Adipocyte (in vitro differentiated cells): ENCODE results near the gene LRRC3.
A peak's percentile ranks its signal among the peaks of the same experiment; 100 is the strongest.

Source experiments
- DNase-seq: peaks from one replicate; pipeline ENCODE4 v3.0.0-alpha.2; 2015; ENCODE audit warnings: low read depth
- H3K27me3 ChIP-seq: replicated peaks from 2 replicates; pipeline ENCODE4 v1.7.0; 2013; ENCODE audit warnings: mild to moderate bottlenecking, low read length, moderate library complexity; ENCODE audit not compliant: control insufficient read depth, insufficient read depth
- H3K36me3 ChIP-seq: 2 replicates; pipeline ENCODE4 v1.7.0; 2013; ENCODE audit warnings: low read length, mild to moderate bottlenecking, moderate library complexity; ENCODE audit not compliant: control insufficient read depth, insufficient read depth, severe bottlenecking
- H3K4me1 ChIP-seq: 2 replicates; pipeline ENCODE4 v1.7.0; 2013; ENCODE audit warnings: mild to moderate bottlenecking, low read length, moderate library complexity; ENCODE audit not compliant: control insufficient read depth, insufficient read depth
- H3K4me3 ChIP-seq: 2 replicates; pipeline ENCODE4 v1.7.0; 2013; ENCODE audit warnings: mild to moderate bottlenecking, low read length, moderate library complexity
- H3K9ac ChIP-seq: 2 replicates; pipeline ENCODE4 v1.7.0; 2013; ENCODE audit warnings: mild to moderate bottlenecking, low read length, moderate library complexity
- H3K9me3 ChIP-seq: 2 replicates; pipeline ENCODE4 v1.7.0; 2013; ENCODE audit warnings: mild to moderate bottlenecking, low read length, moderate library complexity; ENCODE audit not compliant: control insufficient read depth

Gene LRRC3

DNA sequence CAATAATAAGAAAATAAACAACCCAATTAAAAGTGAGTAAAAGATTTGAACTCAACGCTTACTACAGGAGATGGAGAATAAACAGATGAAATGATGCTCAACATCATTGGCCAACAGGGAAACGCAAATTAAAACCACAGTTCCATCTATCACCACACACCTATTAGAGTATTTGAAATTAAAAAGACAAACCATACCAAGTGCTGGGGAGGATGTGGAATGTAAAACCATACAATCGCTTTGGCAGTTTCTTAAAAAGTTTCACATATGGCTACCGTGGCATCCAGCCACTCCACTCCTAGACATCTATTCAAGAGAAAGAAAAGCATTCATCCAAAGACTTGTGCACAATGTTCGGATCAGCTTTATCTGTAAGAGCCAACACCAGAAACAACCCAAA lies 1.3 kb upstream of the LRRC3 start:
- no peak overlapping the region for H3K4me3 ChIP-seq
- no peak for DNase-seq
- no peaks in the 10 kb centered on the region for H3K36me3 ChIP-seq

DNA sequence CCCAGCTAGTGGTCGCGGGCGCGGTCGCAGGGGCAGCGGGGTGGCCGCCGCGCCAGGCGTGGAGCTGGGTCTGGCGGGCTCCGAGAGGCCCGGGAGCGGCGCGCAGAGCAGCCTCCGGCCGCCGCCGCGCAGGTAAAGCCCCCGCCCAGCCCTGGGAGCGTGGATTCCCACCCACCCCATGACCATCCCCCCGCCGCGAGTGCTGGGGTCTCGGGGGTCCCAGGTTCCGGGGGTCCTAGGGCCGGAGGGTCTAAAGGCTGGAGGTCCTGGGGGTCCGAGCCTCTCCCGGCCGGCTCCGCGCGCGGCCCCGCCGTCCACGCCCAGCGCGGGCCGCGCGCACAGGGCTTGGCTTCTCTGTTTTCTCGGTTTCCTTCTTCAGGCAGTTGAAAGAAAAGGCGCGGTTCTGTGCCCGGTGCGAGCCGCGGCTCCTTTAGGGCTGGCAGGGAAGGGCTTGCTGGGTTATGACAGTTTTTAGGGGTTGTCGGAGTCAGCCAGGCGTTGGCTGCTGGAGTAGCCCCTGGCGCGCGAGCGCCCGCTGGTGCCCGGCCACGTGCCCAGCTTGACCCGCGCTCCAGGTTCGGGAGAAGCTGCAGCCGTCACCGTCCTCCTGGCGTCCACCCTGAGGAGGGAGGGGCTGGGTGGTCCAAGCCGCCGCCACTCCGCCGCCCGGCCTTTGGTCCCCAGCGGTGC lies 359 bp downstream of the LRRC3 start:
- H3K9ac ChIP-seq, result peak overlapping the region; percentile 46
- peak overlapping the region; percentile 78 for H3K4me3 ChIP-seq
- no peaks in the 10 kb centered on the region for H3K36me3 ChIP-seq
- peaks cover 15% of the 10 kb centered on the region for H3K9me3 ChIP-seq
- no peaks in the 10 kb centered on the region for H3K4me1 ChIP-seq
- peak; percentile 48 for DNase-seq
- peaks cover 11% of the 10 kb centered on the region for H3K27me3 ChIP-seq

More for the DNA sequence above, 1.3 kb upstream of the LRRC3 start:
- Histone ChIP-seq H3K4me1 (no peaks in the 10 kb centered on the region), H3K9ac (no peak overlapping the region), H3K9me3 (peaks cover 15% of the 10 kb centered on the region), H3K27me3 (peaks cover 27% of the 10 kb centered on the region)

DNA sequence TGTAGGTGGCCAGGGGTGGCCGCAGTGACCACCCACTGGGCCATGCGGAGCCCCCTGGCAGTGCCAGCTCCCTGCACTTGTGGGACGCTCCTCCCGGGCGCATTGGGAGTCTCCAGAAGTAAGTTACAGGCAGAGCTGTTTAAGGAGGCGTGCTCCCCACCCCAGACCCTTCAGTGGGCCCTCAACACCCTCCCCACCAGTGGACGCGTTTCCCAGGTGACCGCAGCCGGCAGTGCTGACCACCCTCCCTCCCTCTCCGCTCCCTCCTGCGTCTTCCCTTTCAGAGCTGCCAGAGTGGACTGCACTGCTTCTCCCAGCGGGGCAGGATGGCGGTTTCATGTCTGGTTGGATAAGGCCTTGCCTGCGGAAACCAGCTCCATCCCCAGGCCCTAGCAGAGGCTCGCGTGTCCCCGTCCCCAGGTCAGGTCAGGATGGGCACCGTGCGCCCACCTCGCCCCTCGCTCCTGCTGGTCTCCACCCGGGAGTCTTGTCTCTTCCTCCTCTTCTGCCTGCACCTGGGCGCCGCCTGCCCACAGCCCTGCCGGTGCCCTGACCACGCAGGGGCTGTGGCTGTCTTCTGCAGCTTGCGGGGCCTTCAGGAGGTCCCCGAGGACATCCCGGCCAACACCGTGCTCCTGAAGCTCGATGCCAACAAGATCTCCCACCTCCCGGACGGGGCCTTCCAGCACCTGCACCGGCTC lies 1.1 kb downstream of the LRRC3 start:
- Histone ChIP-seq H3K4me3 (peak overlapping the region; percentile 78), H3K36me3 (no peaks in the 10 kb centered on the region)

DNA sequence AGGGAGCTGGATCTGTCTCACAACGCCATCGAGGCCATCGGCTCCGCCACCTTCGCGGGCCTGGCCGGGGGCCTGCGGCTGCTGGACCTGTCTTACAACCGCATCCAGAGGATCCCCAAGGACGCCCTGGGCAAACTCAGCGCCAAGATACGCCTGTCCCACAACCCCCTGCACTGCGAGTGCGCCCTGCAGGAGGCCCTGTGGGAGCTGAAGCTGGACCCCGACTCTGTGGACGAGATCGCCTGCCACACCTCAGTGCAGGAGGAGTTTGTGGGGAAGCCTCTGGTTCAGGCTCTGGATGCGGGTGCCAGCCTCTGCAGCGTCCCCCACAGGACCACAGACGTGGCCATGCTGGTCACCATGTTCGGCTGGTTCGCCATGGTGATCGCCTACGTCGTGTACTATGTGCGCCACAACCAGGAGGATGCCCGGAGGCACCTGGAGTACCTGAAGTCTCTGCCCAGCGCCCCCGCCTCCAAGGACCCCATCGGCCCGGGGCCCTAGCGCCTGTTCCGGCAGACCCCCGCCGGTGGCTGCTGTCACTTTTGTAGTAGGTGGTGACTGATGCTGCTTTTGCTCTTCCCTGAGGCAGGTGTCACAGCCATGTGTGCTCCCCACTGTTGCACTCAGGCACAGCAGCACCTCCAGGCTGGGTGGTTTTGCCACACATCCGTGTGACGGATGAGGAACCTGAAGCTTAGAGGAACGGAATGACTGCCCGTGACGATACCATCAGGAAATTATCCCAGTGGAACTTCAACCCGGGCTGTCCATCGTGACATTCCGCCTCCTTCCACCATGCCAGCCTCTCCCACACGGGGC lies 1.8 kb downstream of the LRRC3 start:
- Histone ChIP-seq H3K9ac (no peak overlapping the region), H3K4me1 (no peaks in the 10 kb centered on the region), H3K27me3 (peaks cover 5% of the 10 kb centered on the region), H3K4me3 (no peak overlapping the region), H3K9me3 (peaks cover 14% of the 10 kb centered on the region), H3K36me3 (no peaks in the 10 kb centered on the region)
- no peak for DNase-seq

More for the DNA sequence above, 1.1 kb downstream of the LRRC3 start:
- Histone ChIP-seq H3K9me3 (peaks cover 15% of the 10 kb centered on the region), H3K9ac (no peak overlapping the region), H3K27me3 (peaks cover 6% of the 10 kb centered on the region), H3K4me1 (no peaks in the 10 kb centered on the region)
- DNase-seq, result no peak

DNA sequence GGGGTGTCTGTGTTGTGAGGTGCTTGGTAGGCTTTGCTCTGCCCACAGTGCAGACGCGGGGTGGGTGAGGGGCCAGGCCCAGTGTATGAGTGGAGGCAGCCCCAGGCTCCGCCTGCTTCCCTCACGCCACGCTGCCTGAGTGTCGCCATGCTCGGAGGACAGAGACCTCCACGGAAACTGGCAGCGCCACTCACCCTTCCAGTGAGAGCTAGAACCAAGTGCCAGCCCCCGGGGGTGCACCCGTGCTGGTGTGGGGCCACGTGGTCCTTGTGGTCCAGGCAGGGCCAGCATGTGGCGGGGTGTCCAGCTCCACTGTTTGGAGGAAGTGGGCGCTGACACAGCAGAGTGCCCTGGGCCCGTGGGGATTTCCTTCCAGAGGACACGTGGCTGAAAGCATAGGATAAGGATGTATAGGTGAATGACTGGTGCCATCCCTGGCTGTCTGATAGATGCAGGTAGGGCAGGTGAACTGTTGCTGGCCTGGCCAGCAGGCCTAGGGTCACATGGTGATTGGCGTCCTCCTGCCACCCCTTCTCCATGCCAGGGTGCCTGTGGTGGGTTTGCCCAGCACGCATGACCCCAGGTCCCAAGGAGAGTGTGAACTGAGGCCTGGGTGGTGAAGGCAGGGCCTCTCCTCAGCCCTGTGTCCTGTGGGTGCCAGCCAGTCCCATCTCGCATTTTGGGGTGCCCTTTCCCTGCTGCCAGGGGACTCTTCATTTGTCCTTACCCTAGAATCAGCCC lies 3.8 kb downstream of the LRRC3 start:
- DNase-seq, result no peak
- H3K4me3 ChIP-seq, result no peak overlapping the region
- H3K4me1 ChIP-seq, result no peaks in the 10 kb centered on the region
- no peaks in the 10 kb centered on the region for H3K36me3 ChIP-seq
- peaks cover 4% of the 10 kb centered on the region for H3K9me3 ChIP-seq
- no peak overlapping the region for H3K9ac ChIP-seq
- H3K27me3 ChIP-seq, result peaks cover 10% of the 10 kb centered on the region

DNA sequence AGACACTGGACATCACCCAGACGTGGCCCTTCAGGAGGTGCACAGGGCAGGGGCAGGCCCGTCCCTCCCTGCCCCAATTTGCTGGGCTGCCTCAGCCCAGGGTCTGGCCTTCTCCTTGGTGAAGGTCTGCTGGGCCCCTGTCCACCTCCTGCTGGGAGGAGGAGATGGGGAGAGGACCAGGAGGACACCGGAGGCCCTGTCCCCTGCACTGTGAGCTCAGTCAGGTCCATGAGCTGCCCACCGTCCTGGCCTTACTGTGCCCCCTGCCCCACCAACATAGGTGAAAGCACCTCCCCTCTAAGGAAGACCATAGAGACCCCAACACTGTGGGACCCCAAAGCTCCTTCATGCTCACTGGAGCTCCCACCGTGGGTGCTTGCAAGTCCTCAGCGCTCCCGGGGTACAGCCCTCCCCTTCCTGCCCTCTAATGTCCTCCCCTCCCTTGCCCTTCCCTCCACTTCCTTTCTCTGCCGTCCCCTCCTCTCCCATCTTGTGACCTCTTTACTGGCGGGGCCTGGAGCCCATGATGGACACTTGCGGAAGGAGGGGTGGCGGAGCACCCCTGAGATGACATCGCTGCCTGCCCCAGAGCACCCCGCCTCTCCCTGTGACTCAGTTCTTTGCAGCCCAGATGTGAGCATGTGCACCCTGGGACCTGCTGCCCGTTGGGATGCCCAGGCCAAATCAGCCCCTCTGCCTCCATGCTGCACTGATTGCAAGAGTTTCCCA lies 4.6 kb downstream of the LRRC3 start:
- H3K36me3 ChIP-seq, result no peaks in the 10 kb centered on the region
- no peaks in the 10 kb centered on the region for H3K4me1 ChIP-seq
- DNase-seq, result no peak
- H3K9me3 ChIP-seq, result no peaks in the 10 kb centered on the region
- H3K4me3 ChIP-seq, result no peak overlapping the region
- no peak overlapping the region for H3K9ac ChIP-seq
- H3K27me3 ChIP-seq, result peaks cover 16% of the 10 kb centered on the region

DNA sequence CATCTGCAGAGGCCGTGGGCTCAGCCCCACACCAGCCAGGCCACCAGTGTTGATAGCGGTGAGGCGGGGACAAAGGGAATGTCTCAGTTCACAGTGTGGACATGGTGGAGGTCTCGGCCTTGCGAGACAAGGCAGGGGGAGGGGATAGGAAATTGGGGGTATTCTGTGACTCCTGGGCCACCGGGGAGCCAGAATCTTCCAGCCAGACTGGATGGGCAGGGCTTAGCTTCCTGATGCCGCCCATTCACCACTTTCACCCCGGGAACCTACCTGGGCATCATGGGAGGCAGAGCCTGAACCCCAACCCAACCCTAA lies 5.1 kb downstream of the LRRC3 start:
- Histone ChIP-seq H3K36me3 (no peaks in the 10 kb centered on the region), H3K27me3 (peaks cover 20% of the 10 kb centered on the region), H3K4me1 (no peaks in the 10 kb centered on the region), H3K9me3 (no peaks in the 10 kb centered on the region), H3K9ac (no peak overlapping the region), H3K4me3 (no peak overlapping the region)
- DNase-seq, result no peak

DNA sequence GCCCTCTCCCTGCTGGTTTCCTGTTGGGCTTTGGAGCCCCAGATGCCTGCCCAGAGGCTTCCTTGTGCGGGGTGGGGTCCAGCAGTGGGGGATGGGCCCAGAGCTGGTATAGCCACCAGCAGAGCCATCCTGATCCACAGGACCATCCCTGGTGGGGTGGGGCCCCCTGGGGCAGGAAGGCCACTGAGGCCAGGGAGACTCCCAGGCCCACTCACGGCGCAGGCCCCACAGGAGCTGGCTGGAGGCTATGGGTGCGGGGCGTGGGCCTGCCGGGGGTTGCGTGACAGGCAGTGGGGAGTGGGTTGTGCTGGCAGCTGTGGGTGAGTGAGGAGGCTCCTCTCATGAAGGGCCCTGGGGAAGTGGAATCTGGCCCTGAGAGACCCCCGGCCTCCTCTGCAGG lies 5.7 kb downstream of the LRRC3 start:
- H3K4me1 ChIP-seq, result no peaks in the 10 kb centered on the region
- no peak overlapping the region for H3K9ac ChIP-seq
- no peaks in the 10 kb centered on the region for H3K36me3 ChIP-seq
- no peak for DNase-seq
- H3K4me3 ChIP-seq, result no peak overlapping the region
- no peaks in the 10 kb centered on the region for H3K9me3 ChIP-seq
- H3K27me3 ChIP-seq, result peaks cover 20% of the 10 kb centered on the region

DNA sequence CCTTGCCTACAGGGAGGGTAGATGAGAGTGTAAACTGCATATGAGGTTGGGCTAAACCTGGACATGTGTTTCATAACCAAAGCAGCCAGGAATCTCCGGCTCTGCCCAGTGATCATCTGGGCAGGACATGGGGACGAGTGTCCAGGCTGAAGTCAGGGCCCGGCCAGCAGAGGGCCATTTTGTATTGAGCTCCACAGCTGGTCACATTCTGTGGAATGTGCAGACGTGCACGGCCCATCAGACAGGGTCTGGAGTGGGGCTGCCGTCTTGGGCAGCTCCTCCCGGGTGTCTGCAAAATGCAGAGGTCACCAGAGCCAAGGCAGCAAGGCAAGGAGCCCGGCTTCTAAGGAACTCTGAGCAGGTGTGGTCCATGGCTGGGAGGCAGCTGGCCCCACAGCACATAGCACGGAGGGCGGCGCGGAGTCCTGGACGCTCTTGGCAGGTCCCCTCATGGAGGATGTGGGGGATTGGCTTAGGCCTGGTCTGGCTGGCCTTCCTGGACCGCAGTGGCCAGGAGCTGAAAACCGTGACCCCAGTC lies 6.2 kb downstream of the LRRC3 start:
- H3K9me3 ChIP-seq, result no peaks in the 10 kb centered on the region
- peaks cover 20% of the 10 kb centered on the region for H3K27me3 ChIP-seq
- no peak for DNase-seq
- H3K4me3 ChIP-seq, result no peak overlapping the region
- no peak overlapping the region for H3K9ac ChIP-seq
- H3K4me1 ChIP-seq, result no peaks in the 10 kb centered on the region
- H3K36me3 ChIP-seq, result no peaks in the 10 kb centered on the region

DNA sequence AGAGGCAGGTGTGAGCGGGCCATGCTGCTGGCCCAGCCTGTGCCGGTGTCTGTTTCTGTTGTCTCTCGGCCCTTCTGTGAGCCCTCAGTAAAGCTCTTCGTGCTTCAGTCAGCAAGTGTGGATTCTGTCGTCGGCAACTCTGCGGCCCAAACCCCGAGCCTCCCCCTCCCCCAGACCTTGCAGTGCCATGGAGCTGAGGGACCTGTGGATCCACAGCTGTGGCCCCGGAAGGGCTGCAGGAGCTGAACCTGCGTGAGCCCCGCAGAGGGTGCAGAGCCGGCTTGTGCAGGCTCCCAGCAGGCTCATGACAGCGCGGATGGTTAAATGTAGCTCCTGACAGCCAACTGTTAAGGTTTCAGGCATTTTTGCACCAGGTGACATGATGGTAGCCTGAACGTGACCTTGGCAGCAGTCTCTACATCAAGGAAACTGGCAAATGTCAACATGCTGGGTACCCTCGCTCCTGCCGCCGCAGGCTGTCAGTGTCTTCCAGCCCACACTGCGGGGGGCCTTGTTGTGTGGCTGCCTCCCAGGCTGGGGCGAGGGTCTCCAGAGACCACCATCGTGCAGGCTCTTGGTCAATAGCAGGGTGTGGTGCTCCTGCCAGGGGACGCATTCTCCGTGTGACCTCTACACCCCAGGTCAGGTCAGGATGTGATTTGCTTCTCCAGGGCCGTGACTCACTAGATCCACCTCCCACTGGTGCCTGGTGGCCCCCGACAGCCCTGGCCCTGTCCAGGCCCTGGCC lies 7.0 kb downstream of the LRRC3 start:
- H3K4me3 ChIP-seq, result no peak overlapping the region
- DNase-seq, result no peak

More for the DNA sequence above, 7.0 kb downstream of the LRRC3 start:
- no peaks in the 10 kb centered on the region for H3K4me1 ChIP-seq
- peaks cover 20% of the 10 kb centered on the region for H3K27me3 ChIP-seq
- H3K36me3 ChIP-seq, result no peaks in the 10 kb centered on the region
- no peaks in the 10 kb centered on the region for H3K9me3 ChIP-seq
- H3K9ac ChIP-seq, result no peak overlapping the region
